ENCODE results near the gene GALNT5.

GRCh38 chr2:157287160-157287559, 29.7 kb downstream of the GALNT5 start:
- TF ChIP-seq CTCF (IDR thresholded peaks at IDR 0.05; ENCODE audit: low read depth, low read length, missing input control) (no peak), MAX (IDR thresholded peaks at IDR 0.05) (no peak), ATF3 (IDR thresholded peaks at IDR 0.05) (no peak), JUND (IDR thresholded peaks at IDR 0.05) (no peak), FOXA2 (IDR thresholded peaks at IDR 0.05) (no peak), RXRA (IDR thresholded peaks at IDR 0.05) (no peak), ZBTB33 (IDR thresholded peaks at IDR 0.05) (no peak), TAF1 (conservative IDR thresholded peaks at IDR 0.05) (no peak), FOXA1 (IDR thresholded peaks at IDR 0.05) (no peak), SP1 (IDR thresholded peaks at IDR 0.05) (no peak), REST (IDR thresholded peaks at IDR 0.05) (no peak)
